SK-N-SH (cell line): Measurements from ENCODE around the gene SLC26A8.

Source experiments
- CHD2 ChIP-seq: fragments of 150-350 bp; IDR thresholded peaks from 2 replicates; pipeline ENCODE4 v1.6.1; 2018; ENCODE audit warnings: low read length; ENCODE audit not compliant: partially characterized antibody
- CTCF ChIP-seq: fragments of 200-600 bp; sonication (generic); IDR thresholded peaks from 2 replicates; pipeline ENCODE4 v1.6.1; 2017; ENCODE audit warnings: antibody characterized with exemption, mild to moderate bottlenecking, moderate library complexity
- EP300 ChIP-seq, 2 experiments: IDR thresholded peaks; 2 replicates each; pipeline versions ENCODE4 v1.4.0 to v1.6.1; 2012; ENCODE audit warnings: borderline replicate concordance in 1 of 2, low read depth in 1 of 2, low read length in 1 of 2
- IRF3 ChIP-seq: fragments of 150-350 bp; IDR thresholded peaks from 2 replicates; pipeline ENCODE4 v1.6.1; 2016; ENCODE audit warnings: mild to moderate bottlenecking, low read depth, low read length
- MAX ChIP-seq: IDR thresholded peaks from 2 replicates; pipeline ENCODE4 v1.4.0; 2012; ENCODE audit warnings: low read depth
- POLR2AphosphoS5 ChIP-seq: IDR thresholded peaks from 2 replicates; pipeline ENCODE4 v1.6.1; 2012; ENCODE audit warnings: low read depth, low read length
- RCOR1 ChIP-seq: fragments of 150-350 bp; IDR thresholded peaks from 2 replicates; pipeline ENCODE4 v1.6.1; 2017; ENCODE audit warnings: antibody characterized with exemption, low read length
- REST ChIP-seq: IDR thresholded peaks from 2 replicates; pipeline ENCODE4 v1.6.1; 2012; ENCODE audit warnings: mild to moderate bottlenecking, low read depth, low read length, moderate library complexity
- USF1 ChIP-seq: IDR thresholded peaks from 2 replicates; pipeline ENCODE4 v1.4.0; 2012; ENCODE audit warnings: low read depth, borderline replicate concordance
- USF2 ChIP-seq: fragments of 150-350 bp; IDR thresholded peaks from 2 replicates; pipeline ENCODE4 v1.6.1; 2017; ENCODE audit warnings: antibody characterized with exemption, low read length, low read depth, borderline replicate concordance

GRCh38 chr6:36028877-36029324, 4.5 kb upstream of the SLC26A8 start:
- TF ChIP-seq REST (no peak), CHD2 (peak; percentile 28), MAX (0 out of 2 replicates have a peak, but pooled peaks have one; percentile 27), IRF3 (no peak), POLR2AphosphoS5 (no peak), EP300 (IDR thresholded peaks at IDR 0.05; ENCODE audit: borderline replicate concordance in 1 of 2, low read depth in 1 of 2, low read length in 1 of 2) (no peak), CTCF (no peak), USF1 (no peak), USF2 (no peak), RCOR1 (no peak)
